K562 (cell line): ENCODE data around the gene NRN1L. TPM values are rescaled to one million over a fixed set of nuclear protein-coding genes. Genes with fewer than 3 reads are reported as not detected.

Source experiments
- ARID1B ChIP-seq: fragments of 450-650 bp; IDR thresholded peaks from 2 replicates; pipeline ENCODE4 v1.6.1; 2016; ENCODE audit warnings: antibody characterized with exemption, mild to moderate bottlenecking, inconsistent platforms
- NEUROD1 ChIP-seq: fragments of 150-350 bp; IDR thresholded peaks from 2 replicates; pipeline ENCODE4 v1.6.1; 2014; ENCODE audit warnings: borderline replicate concordance, low read length, low read depth; ENCODE audit not compliant: partially characterized antibody
- POU5F1 ChIP-seq: fragments of 150-350 bp; IDR thresholded peaks from 2 replicates; pipeline ENCODE4 v1.6.1; 2014; ENCODE audit warnings: borderline replicate concordance, low read length, low read depth, mild to moderate bottlenecking; ENCODE audit not compliant: partially characterized antibody
- SAFB2 ChIP-seq: fragments of 200-400 bp; formaldehyde crosslinking; IDR thresholded peaks from 2 replicates; pipeline ENCODE4 v1.6.1; 2018; ENCODE audit warnings: borderline replicate concordance, low read length, low read depth, moderate library complexity; ENCODE audit not compliant: severe bottlenecking
- THAP12 ChIP-seq: fragments of 250-450 bp; sonication (Bioruptor Pico); IDR thresholded peaks from 2 replicates; pipeline ENCODE4 v1.9.0; 2021; ENCODE audit warnings: mild to moderate bottlenecking, inconsistent platforms
- ZNF318 ChIP-seq, 2 experiments: fragments of 450-650 bp; IDR thresholded peaks; 2 replicates each; pipeline ENCODE4 v1.6.1; 2016; ENCODE audit warnings: mild to moderate bottlenecking in 2 of 2, borderline replicate concordance in 1 of 2, low read depth in 1 of 2, moderate library complexity in 1 of 2
- polyA plus RNA-seq, 8 experiments: library from polyadenylated mRNA; depleted of rRNA in 4 of 8; stranded (reverse) in 5 of 8; unstranded in 3 of 8; fragments of >200 nt; fragmentation: Nextera tagmentation in 2 of 8; fragmentation: Illumina TruSeq in 1 of 8; extraction: Ambion mirVana in 2 of 8; extraction: Trizol in 1 of 8; gene quantifications; 2 replicates each; pipeline versions ENCODE4 v1.2.1 to v1.2.3, GENCODE V29; 2011 to 2014; ENCODE audit warnings: inconsistent platforms in 1 of 8, missing spikeins in 1 of 8
- total RNA-seq, 7 experiments: library from RNA; depleted of rRNA in 6 of 7; stranded (reverse); fragments of >200 nt in 6 of 7; fragmentation: Illumina TruSeq in 2 of 7; extraction: Trizol in 2 of 7; gene quantifications; 2 replicates each; pipeline versions ENCODE4 v1.2.1 to v1.2.3, GENCODE V29; 2011 to 2021; ENCODE audit warnings: low replicate concordance in 1 of 7

The NRN1L gene
- total and polyA plus RNA-seq, 9 of the 15 experiments (the other 6 are each of a cell fraction or from before 2014, with no cell fraction given): 0.22 to 0.86 (median 0.61) TPM; not detected in 5

- TF ChIP-seq ZNF318 (IDR thresholded peaks at IDR 0.05; ENCODE audit: borderline replicate concordance in 1 of 2, low read depth in 1 of 2) (no peak), NEUROD1 (no peak), POU5F1 (no peak), THAP12 (no peak), ARID1B (no peak), SAFB2 (no peak)
Observed at GRCh38 chr16:67869653-67870052, 15.0 kb upstream of the NRN1L start (continued).
